Large intestine (tissue), 3 donors: ENCODE results near the gene RER1. TPM values are rescaled to one million over a fixed set of nuclear protein-coding genes. Genes with fewer than 3 reads are reported as not detected.

Experiments used
- DNase-seq, 2 donors: peaks; one replicate each; pipeline versions ENCODE4 v3.0.0 to v3.0.0-alpha.2; 2013
- H3K27ac ChIP-seq: one replicate; pipeline ENCODE4 v1.5.1; 2013; ENCODE audit warnings: low read length
- H3K27me3 ChIP-seq: 2 replicates; pipeline ENCODE4 v1.6.1; 2013; ENCODE audit warnings: low read length; ENCODE audit not compliant: control insufficient read depth, insufficient read depth
- H3K36me3 ChIP-seq: 2 replicates; pipeline ENCODE4 v1.6.1; 2013; ENCODE audit warnings: low read length; ENCODE audit not compliant: control insufficient read depth, insufficient read depth
- H3K4me1 ChIP-seq: one replicate; pipeline ENCODE4 v1.6.1; 2013; ENCODE audit warnings: low read length; ENCODE audit not compliant: control insufficient read depth, insufficient read depth
- H3K4me3 ChIP-seq: one replicate; pipeline ENCODE4 v1.5.1; 2013; ENCODE audit warnings: low read length
- H3K9me3 ChIP-seq: one replicate; pipeline ENCODE4 v1.6.1; 2013; ENCODE audit warnings: mild to moderate bottlenecking, low read depth, low read length, moderate library complexity; ENCODE audit not compliant: control insufficient read depth
- WGBS: methylation state at CpG from one replicate; pipeline ENCODE4 v1.1.5; 2013; ENCODE audit warnings: low lambda C conversion rate; ENCODE audit not compliant: insufficient coverage; 5-methylcytosine and 5-hydroxymethylcytosine counted together
- polyA plus RNA-seq: library from polyadenylated mRNA; unstranded; fragments of 120-200 nt; gene quantifications from one replicate; pipeline ENCODE4 v1.2.1, GENCODE V29; 2013

The RER1 gene
- polyA plus RNA-seq, 1 donor = 139 TPM

DNA sequence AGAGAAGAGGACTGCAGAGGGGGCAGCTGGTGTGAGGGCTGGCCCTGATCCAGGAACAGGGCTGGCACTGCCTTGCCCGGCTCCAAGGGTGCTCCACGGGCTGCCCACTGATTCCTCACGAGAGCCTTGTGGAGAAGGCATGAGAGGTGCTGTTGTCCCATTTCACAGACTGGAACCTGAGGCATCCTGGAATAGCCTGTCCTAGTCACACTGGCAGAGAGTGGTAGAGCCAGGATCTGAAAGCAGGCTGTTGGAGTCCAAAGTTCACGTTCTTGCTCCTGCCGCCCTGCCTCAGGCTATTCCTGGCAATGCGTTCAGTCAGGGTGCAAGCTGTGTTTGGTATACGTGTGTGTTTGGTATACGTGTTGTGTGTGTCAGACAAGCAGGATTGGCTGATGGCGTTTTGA, 1.8 kb downstream of the RER1 start:
- H3K36me3 ChIP-seq = peaks cover 47% of the 10 kb centered on the region
- no CpG with 5 or more reads among the region's 9 CpGs for WGBS
- peak in 1 of 2 donors; percentile 72 for DNase-seq
- H3K4me3 ChIP-seq = no peak overlapping the region
- H3K27me3 ChIP-seq = no peaks in the 10 kb centered on the region
- peaks cover 17% of the 10 kb centered on the region for H3K4me1 ChIP-seq
- no peaks in the 10 kb centered on the region for H3K9me3 ChIP-seq
- peak overlapping the region; percentile 24 for H3K27ac ChIP-seq

DNA sequence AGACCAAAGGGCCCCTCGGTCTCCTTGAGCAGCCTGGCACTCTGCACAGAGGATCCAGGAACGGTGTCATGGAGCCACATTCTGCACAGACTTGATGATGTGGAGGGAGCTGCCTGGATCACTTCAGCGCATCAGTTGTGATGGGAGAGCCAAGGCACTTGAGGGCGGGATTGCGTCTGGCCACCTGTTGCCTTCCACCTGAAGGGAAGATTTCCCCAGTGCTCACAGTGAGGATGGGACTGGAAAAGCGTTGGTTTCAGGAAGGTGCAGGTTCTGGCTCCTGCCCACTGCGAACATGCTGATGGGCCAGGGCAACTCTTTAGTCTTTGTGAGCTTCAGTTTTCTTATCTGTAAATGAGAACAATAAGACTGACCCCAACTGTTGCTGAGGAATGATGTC, 2.6 kb downstream of the RER1 start:
- no CpG with 5 or more reads among the region's 7 CpGs for WGBS
- no peak for DNase-seq
- no peaks in the 10 kb centered on the region for H3K27me3 ChIP-seq
- H3K27ac ChIP-seq = no peak overlapping the region
- H3K9me3 ChIP-seq = no peaks in the 10 kb centered on the region
- H3K4me1 ChIP-seq = peaks cover 17% of the 10 kb centered on the region
- H3K4me3 ChIP-seq = no peak overlapping the region
- H3K36me3 ChIP-seq = peaks cover 54% of the 10 kb centered on the region

DNA sequence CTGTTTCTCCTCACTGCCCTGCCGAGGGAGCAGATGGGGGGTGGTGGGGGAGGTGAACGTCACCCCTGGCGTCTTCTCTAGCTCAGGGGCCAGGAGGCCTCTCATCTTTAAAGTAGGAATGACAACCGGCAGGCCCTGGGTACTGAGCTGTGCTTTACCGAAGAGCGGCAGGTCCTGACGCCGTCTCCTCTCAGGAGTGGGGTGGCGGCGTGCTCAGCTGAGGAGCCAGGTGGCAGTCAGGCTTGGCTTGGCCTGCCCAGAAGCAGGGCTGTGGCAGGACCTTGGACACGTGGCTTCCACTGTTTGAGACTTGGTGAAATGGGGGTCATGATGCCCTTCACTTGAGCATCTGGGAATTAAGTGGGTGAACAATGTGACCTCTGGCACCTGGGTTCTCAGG, 3.1 kb downstream of the RER1 start:
- Histone ChIP-seq H3K4me1 (peaks cover 17% of the 10 kb centered on the region), H3K9me3 (no peaks in the 10 kb centered on the region), H3K27me3 (no peaks in the 10 kb centered on the region), H3K27ac (no peak overlapping the region), H3K4me3 (no peak overlapping the region), H3K36me3 (peaks cover 58% of the 10 kb centered on the region)
- WGBS = no CpG with 5 or more reads among the region's 11 CpGs
- no peak for DNase-seq

DNA sequence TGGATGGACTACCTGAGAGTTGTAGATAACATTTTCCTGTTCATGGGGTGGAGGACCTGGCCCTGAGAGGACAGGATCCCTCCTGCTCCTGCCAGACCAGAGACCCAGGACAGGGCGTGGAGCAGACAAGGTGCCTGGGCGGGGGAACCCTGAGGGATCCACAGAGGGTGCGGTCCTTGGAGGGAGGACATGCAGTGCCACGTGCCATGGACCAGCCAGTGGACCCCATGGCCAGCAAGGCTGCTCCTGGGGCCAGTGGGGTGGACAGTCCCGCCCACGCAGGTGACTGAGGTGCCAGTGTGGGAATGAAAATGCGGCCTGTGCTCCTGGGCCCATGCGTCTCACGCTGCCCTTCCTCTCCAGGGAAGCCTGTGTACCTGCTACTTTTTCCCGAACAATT, 3.6 kb downstream of the RER1 start:
- no peak for DNase-seq
- H3K4me1 ChIP-seq = peaks cover 17% of the 10 kb centered on the region
- WGBS = no CpG with 5 or more reads among the region's 10 CpGs
- H3K27me3 ChIP-seq = no peaks in the 10 kb centered on the region
- no peak overlapping the region for H3K27ac ChIP-seq
- no peaks in the 10 kb centered on the region for H3K9me3 ChIP-seq
- H3K4me3 ChIP-seq = no peak overlapping the region
- peaks cover 60% of the 10 kb centered on the region for H3K36me3 ChIP-seq

DNA sequence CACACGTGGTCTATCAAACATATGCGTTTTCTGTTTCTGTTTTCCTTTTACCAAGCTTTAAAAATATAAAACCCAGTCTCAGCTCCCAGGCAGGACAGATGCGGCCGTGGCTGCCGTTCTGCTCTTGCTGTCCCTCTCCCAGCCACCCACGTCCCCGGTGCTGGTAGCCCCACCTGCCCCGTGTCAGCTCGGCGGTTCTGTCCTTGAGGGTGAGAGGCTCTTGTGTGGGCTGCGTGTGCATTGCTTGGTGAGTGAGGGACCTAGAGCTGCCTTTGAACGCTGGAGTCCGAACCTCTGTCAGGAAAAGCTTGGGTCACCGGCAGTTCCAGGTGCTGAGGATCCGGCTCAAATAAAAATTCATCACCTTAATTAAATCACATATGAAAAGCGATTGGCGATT, 4.4 kb downstream of the RER1 start:
- Histone ChIP-seq H3K27ac (no peak overlapping the region), H3K4me3 (no peak overlapping the region), H3K27me3 (no peaks in the 10 kb centered on the region), H3K36me3 (peaks cover 68% of the 10 kb centered on the region), H3K9me3 (no peaks in the 10 kb centered on the region), H3K4me1 (peaks cover 12% of the 10 kb centered on the region)
- DNase-seq = no peak
- WGBS = no CpG with 5 or more reads among the region's 17 CpGs

DNA sequence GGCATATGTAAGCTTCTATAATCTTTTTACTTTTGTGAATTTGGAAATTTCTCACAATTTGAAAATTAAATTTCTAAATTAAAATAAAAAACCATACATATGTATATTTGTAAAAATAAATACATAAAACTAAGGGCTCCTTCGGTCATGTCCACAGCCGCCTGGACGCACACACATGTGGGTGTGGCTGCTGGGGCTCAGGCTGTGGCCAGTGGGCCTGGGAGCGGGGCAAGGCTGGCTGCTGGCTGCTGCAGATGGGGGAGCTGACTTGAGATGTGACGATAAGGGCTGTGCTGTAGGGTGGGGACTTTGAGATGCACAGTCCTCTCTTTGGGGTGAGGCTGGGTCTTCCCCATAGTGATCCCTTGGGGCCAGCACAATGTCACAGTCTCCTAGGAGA, 4.8 kb downstream of the RER1 start:
- DNase-seq = no peak
- H3K4me3 ChIP-seq = no peak overlapping the region
- no CpG with 5 or more reads among the region's 5 CpGs for WGBS
- H3K9me3 ChIP-seq = no peaks in the 10 kb centered on the region
- peaks cover 70% of the 10 kb centered on the region for H3K36me3 ChIP-seq
- H3K4me1 ChIP-seq = peaks cover 12% of the 10 kb centered on the region
- no peak overlapping the region for H3K27ac ChIP-seq
- no peaks in the 10 kb centered on the region for H3K27me3 ChIP-seq

DNA sequence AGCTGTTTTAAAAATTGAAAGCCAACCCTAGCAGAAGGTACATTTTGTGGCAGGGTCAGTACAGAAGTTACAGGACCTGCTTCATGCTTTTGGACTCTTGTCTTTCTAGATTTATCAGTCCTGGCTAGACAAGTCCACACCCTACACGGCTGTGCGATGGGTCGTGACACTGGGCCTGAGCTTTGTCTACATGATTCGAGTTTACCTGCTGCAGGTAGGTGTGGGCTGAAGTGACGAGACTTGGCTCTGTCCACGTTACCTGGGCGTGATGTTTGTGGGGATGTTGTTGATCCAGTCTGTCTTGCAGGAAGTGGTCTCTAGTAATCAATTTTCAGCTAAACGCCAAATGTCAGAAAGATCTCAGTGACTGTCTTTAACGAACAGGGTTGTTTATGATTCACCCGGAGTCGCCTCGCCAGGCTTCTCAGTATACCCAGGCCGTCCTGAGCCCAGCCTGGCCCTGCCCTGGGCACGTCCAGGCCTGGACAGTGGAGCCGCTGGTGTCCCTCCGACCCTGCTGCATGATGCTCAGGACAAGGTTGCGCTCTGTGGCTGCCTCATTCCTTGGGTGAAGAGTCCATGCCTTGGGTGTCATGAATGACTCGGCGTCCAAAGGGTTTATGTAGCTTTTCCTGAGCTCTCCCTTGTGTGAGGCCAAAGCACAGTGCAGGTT, 5.5 kb downstream of the RER1 start:
- Histone ChIP-seq H3K4me1 (peaks cover 12% of the 10 kb centered on the region), H3K27me3 (no peaks in the 10 kb centered on the region), H3K4me3 (no peak overlapping the region), H3K36me3 (peaks cover 77% of the 10 kb centered on the region), H3K27ac (no peak overlapping the region), H3K9me3 (no peaks in the 10 kb centered on the region)
- no peak for DNase-seq
- no CpG with 5 or more reads among the region's 19 CpGs for WGBS

DNA sequence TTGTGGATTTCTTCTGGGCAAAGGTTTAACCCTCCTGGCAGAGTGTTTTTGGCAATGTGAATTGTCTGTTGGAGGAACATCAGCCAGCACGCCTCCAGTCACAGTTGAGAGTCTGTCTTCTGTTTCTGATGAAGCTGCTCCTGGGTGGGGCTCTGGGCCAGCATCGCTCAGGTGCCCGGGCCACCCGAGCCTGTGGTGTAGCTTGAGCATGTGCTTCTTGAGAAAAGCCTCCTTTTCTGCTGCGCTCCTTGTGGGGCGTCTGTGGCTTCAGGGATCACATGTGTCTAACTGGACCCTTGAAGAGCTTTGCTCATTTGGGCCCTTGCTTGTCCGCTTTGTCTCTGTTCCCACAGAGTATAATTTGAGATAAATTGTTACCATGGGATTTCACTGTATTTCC, 7.2 kb downstream of the RER1 start:
- Histone ChIP-seq H3K36me3 (peaks cover 85% of the 10 kb centered on the region), H3K27ac (no peak overlapping the region), H3K9me3 (no peaks in the 10 kb centered on the region), H3K4me3 (no peak overlapping the region), H3K27me3 (no peaks in the 10 kb centered on the region), H3K4me1 (no peaks in the 10 kb centered on the region)
- no peak for DNase-seq
- no CpG with 5 or more reads among the region's 7 CpGs for WGBS

DNA sequence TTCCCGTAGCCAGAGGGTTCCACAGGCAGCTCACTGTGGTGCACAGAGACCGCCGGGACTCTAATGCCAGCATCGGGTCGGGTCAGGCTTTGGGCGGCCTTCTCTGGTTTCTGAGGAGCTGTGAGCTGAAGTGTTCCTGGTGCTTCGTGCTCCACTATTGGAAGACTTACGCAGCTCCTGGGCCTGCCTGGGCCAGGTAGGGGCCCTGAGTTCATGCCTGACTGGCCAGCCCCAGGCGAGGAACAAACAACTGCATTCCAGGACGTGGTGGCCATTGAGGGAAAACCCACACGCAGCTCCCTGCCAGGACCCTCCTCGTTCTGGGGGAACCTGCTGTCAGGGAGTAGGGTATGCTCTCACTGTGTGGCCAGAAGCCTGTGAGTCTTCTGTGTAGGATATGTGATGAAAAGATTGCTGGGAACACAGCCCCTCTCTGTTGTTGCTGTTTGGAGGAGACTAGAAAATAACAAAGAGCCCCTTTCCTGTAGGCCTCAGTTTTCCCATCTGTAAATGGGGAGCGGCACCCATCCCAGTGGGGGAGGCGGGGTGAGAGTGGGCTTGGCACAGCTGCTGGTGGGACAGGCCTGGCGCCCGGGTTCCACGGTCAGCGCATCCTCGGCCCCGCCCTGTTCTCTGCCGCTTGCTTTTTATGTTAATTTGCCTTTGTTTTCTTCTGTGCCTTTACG, 8.4 kb downstream of the RER1 start:
- no CpG with 5 or more reads among the region's 22 CpGs for whole genome bisulfite sequencing
- Histone ChIP-seq H3K36me3 (peaks cover 92% of the 10 kb centered on the region), H3K4me1 (no peaks in the 10 kb centered on the region), H3K9me3 (no peaks in the 10 kb centered on the region), H3K27me3 (no peaks in the 10 kb centered on the region), H3K4me3 (no peak overlapping the region), H3K27ac (no peak overlapping the region)
- DNase-seq = no peak

DNA sequence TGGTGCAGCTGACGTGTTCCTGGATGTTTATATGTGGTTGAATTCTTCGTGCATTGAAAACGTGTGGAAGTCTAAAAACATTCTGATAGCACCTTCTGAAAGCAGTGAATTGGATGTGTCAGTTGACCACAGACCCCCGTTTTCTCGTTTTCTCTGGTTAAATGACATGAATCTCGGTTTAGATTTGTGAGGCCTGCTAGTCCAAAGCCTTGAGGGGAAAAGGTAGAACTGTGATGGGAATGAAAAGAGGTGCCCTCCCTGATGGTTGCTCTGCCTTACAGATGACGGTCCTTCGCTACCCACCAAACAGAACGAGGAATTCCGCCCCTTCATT, 8.9 kb downstream of the RER1 start:
- WGBS = 69% methylated on average over 3 of the region's 10 CpGs
- Histone ChIP-seq H3K9me3 (no peaks in the 10 kb centered on the region), H3K27ac (no peak overlapping the region), H3K36me3 (peaks cover 93% of the 10 kb centered on the region), H3K27me3 (no peaks in the 10 kb centered on the region), H3K4me3 (no peak overlapping the region), H3K4me1 (no peaks in the 10 kb centered on the region)
- no peak for DNase-seq
